Activated T-helper 2 cell treated with anti-CD3 and anti-CD28 coated beads, Interferon-gamma antibody, Interleukin-2, Interleukin-4, amounts not matched to agents 10 μg/mL and 5 μg/mL and 100 μg/mL, durations not matched to agents 14 hours and 24 hours and 36 hours (primary cell): ENCODE measurements around the gene BCL3. TPM values are rescaled to one million over a fixed set of nuclear protein-coding genes. Genes with fewer than 3 reads are reported as not detected.
A peak's percentile ranks its signal among the peaks of the same experiment; 100 is the strongest.
"Not testable (repeated sequence)": the region's sequence is repeated elsewhere in the genome, so short reads cannot be mapped to it uniquely, and the experiment has no call there.

Experiments used
- DNase-seq: peaks from one replicate; pipeline ENCODE4 v3.0.0; 2021; ENCODE audit warnings: low spot score
- H3K27ac Mint-ChIP-seq: one replicate; pipeline ENCODE4 v1.8.0; 2021; ENCODE audit warnings: mixed read lengths
- H3K27me3 Mint-ChIP-seq: one replicate; pipeline ENCODE4 v1.8.0; 2021; ENCODE audit warnings: low read depth, mixed read lengths
- H3K36me3 Mint-ChIP-seq: one replicate; pipeline ENCODE4 v1.8.0; 2021; ENCODE audit warnings: low read depth, mixed read lengths
- H3K4me1 Mint-ChIP-seq: one replicate; pipeline ENCODE4 v1.8.0; 2021; ENCODE audit warnings: low read depth, mixed read lengths
- H3K4me3 Mint-ChIP-seq: one replicate; pipeline ENCODE4 v1.8.0; 2021; ENCODE audit warnings: low read depth, mild to moderate bottlenecking, moderate library complexity, mixed read lengths
- H3K9me3 Mint-ChIP-seq: one replicate; pipeline ENCODE4 v1.8.0; 2021; ENCODE audit warnings: mixed read lengths
- intact Hi-C: fragments of 100-400 bp; cut with micrococcal nuclease; formaldehyde crosslinking; loops from one replicate; pipeline ENCODE4 v1.15.1; 2023
- total RNA-seq: library from RNA; stranded (reverse); gene quantifications from 2 replicates; pipeline ENCODE4 v1.2.3, GENCODE V29; 2022

The BCL3 gene
- total RNA-seq, 1 donor from 2014 or later = 85.2 TPM

DNA sequence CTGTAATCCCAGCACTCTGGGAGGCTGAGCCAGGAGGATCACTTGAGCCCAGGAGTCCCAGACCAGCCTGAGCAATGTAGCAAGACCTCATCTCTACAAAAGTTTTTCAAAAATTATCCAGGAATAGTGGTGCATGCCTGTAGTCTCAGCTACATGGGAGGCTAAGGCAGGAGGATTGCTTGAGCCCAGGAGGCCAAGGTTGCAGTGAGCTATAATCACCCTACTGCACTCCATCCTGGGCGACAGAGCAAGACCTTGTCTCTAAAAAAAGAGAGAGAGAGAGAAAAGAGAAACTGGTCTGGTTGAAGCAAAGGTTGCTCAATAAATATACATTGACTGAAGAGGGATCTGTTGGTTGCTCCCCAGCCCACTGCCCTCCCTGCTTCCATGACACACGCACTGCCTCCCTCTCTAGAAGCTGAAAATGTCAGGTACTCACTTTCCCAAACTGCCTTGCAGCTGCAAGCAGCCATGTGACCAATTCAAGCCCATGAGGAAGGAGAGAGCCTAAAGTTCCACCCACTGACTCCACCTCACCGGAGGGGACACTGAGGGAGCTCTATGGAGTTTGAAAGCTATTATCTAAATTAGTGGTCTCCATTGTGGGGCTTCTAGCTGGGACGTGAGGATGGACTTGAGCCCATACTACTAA is 35.5 kb upstream of the BCL3 start:
- Mint-ChIP-seq H3K36me3 (peaks cover 3% of the 10 kb centered on the region), H3K4me3 (no peak overlapping the region), H3K4me1 (peaks cover 4% of the 10 kb centered on the region), H3K27ac (no peak overlapping the region), H3K9me3 (peaks cover 21% of the 10 kb centered on the region), H3K27me3 (no peaks in the 10 kb centered on the region)
- intact Hi-C loops = no loop called here
- DNase-seq = no peak

DNA sequence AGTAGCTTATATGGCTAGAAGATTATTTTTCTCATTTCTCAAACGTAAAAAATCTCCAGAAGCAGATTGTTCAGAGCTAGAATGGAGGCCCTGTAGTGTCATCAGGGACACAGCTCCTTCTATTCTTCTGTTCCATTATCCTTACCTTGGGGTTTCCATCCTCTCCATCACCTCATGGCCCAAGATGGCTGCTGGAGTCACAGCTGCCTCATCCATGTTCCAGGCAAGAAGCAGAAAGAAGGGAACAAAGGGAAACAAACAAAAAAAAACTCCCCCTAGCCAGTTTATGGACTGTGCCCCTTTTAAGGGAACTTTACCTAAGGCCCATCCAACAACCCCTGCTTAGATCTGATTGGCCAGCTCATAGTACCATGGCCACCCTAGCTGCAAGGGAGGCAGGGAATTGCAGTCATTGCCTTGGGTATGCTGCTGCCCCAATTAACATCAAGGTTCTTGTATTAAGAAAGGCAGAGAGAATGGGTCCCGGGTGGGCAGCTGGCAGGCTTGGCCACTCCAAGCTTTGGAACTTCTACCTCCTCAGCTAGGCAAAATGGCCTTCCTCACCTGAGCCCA is 33.8 kb upstream of the BCL3 start:
- H3K4me3 Mint-ChIP-seq = no peak overlapping the region
- H3K27ac Mint-ChIP-seq = no peak overlapping the region
- H3K9me3 Mint-ChIP-seq = peaks cover 21% of the 10 kb centered on the region
- H3K36me3 Mint-ChIP-seq = peaks cover 3% of the 10 kb centered on the region
- intact Hi-C loops = no loop called here
- H3K27me3 Mint-ChIP-seq = no peaks in the 10 kb centered on the region
- peaks cover 4% of the 10 kb centered on the region for H3K4me1 Mint-ChIP-seq
- DNase-seq = no peak

DNA sequence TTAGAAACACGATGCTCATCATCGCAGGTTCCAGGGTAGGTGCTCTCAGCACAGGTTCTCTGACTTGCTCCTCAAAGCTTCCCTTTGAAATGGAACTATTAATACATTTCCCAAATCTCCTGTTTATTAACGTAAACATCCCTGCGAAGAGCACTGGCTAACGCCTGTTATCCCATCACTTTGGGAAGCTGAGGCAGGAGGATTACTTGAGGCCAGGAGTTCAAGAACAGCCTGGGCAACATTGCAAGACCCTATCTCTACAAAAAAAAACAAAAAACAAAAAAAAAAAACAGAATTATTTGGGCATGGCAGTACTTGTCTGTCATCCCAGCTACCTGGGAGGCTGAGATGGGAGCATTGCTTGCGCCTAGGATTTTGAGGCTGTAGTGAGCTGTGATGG is 30.9 kb upstream of the BCL3 start:
- Mint-ChIP-seq H3K27ac (no peak overlapping the region), H3K9me3 (peaks cover 21% of the 10 kb centered on the region), H3K4me3 (no peak overlapping the region), H3K4me1 (peaks cover 11% of the 10 kb centered on the region), H3K27me3 (no peaks in the 10 kb centered on the region), H3K36me3 (peaks cover 3% of the 10 kb centered on the region)
- intact Hi-C loops = no loop called here
- no peak for DNase-seq

DNA sequence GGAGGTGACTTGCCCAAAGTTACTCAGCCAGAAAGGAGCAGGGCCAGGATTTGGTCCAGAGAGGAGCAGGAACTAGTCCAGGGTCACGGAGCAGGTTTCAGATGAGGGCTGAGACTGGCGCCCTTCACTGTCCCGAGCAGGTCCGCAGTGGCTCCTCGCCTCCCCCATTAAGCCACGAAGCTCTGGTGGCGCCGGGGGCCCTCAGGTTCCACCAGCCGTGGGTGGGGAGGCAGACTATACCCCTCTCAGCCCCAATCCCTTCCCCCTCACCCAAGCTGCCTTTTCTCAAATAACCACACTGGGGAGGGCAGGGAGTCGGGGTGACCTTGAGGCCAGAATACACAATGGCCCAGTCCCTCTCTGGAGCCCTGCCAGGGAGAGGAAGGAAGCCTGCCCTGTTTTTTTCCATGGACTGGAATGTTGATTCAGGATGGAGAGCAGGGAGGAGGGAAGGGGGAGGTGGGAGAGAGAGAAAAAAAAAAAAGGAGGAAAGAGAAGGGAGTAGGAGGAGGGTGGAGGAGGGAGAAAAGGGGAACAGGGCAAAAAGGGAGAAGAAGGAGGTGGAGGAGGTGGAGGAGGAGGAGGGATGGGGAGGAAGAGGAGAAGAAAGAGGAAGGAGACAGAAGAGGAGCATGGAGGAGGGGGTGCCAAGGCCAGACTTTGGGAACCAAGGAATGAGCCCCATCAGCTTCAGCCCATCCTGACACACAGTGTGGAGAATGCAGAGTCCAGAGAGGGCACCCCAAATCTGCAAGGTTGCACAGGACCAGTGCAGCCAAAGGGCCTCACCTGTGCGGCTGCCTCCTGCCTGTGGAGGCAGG is 29.9 kb upstream of the BCL3 start:
- intact Hi-C loops = no loop called here
- H3K4me3 Mint-ChIP-seq = no peak overlapping the region
- H3K36me3 Mint-ChIP-seq = peaks cover 3% of the 10 kb centered on the region
- H3K4me1 Mint-ChIP-seq = peaks cover 19% of the 10 kb centered on the region
- H3K9me3 Mint-ChIP-seq = peaks cover 21% of the 10 kb centered on the region
- H3K27me3 Mint-ChIP-seq = no peaks in the 10 kb centered on the region
- no peak overlapping the region for H3K27ac Mint-ChIP-seq
- no peak for DNase-seq

DNA sequence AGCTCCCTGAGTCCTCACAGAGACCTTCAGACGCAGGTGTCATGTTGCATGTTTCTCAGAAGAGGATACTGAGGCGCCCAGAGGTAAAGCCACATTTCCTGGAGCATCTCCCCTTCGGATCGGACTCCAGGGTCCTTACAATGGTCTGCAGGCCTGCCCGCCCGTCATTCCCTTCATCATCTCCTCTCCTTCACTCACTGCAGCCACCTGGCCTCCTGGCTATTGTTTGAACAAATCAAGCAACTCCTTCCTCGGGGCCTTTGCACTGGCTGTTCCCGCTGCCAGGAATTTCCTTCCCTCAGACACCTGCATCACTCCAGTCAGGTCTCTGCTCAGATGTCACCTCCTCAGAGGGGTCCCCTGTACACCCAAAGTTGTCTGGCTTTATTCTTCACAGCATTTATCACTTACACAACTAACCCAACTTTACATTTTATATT is 29.2 kb upstream of the BCL3 start:
- Mint-ChIP-seq H3K36me3 (peaks cover 3% of the 10 kb centered on the region), H3K4me1 (peaks cover 24% of the 10 kb centered on the region), H3K27ac (no peak overlapping the region), H3K27me3 (no peaks in the 10 kb centered on the region), H3K4me3 (no peak overlapping the region), H3K9me3 (peaks cover 19% of the 10 kb centered on the region)
- DNase-seq = no peak
- intact Hi-C loops = no loop called here

DNA sequence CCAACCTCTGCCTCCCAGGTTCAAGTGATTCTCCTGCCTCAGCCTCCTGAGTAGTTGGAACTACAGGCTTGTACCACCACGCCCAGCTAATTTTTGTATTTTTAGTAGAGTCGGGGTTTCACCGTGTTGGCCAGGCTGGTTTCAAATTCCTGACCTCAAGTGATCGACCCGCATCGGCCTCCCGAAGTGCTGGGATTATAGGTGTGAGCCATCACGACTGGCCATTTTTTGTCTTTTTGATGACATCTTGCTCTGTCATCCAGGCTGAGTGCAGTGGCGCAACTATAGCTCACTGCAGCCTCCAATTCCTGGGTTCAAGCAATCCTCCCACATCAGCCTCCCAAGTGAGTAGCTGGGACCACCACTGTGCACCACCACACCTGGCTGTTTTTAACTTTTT is 28.1 kb upstream of the BCL3 start:
- H3K4me1 Mint-ChIP-seq = peaks cover 30% of the 10 kb centered on the region
- intact Hi-C loops, H3K27me3 Mint-ChIP-seq: not testable (repeated sequence)

DNA sequence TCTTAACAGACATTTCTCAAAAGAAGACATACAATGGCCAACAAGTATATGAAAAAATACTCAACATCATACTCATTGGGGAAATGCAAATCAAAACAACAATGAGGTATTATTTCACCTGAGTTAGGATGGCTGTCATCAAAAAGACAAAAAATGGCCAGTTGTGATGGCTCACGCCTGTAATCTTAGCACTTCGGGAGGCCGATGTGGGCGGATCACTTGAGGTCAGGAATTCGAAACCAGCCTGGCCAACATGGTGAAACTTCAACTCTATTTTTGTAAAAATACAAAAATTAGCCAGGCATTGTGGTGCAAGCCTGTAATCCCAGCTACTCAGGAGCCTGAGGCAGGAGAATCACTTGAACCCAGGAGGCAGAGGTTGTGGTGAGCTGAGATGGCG is 27.6 kb upstream of the BCL3 start:
- H3K4me1 Mint-ChIP-seq = peaks cover 30% of the 10 kb centered on the region
- intact Hi-C loops = no loop called here
- no peak overlapping the region for H3K27ac Mint-ChIP-seq
- H3K4me3 Mint-ChIP-seq = no peak overlapping the region
- H3K9me3 Mint-ChIP-seq = peaks cover 2% of the 10 kb centered on the region
- no peaks in the 10 kb centered on the region for H3K27me3 Mint-ChIP-seq
- DNase-seq = no peak
- no peaks in the 10 kb centered on the region for H3K36me3 Mint-ChIP-seq

More for the DNA sequence above, 28.1 kb upstream of the BCL3 start:
- H3K27ac Mint-ChIP-seq, H3K36me3 Mint-ChIP-seq, H3K9me3 Mint-ChIP-seq, DNase-seq, H3K4me3 Mint-ChIP-seq: not testable (repeated sequence)

DNA sequence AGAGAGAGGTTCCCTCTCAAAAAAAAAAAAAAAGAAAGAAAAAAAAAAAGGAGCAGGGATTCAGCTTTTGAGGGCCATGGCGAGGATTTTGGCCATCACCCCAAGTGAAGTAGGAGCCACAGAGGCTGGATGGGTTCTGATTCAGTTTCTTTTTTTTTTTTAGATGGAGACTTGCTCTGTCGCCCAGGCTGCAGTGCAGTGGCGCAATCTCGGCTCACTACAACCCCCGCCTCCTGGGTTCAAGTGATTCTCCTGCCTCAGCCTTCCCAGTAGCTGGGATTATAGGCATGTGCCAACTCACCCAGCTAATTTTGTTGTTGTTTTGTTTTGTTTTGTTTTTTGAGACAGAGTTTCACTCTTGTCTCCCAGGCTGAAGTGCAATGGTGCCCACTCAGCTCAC is 27.1 kb upstream of the BCL3 start:
- H3K27ac Mint-ChIP-seq, H3K9me3 Mint-ChIP-seq, DNase-seq, H3K27me3 Mint-ChIP-seq, H3K4me3 Mint-ChIP-seq, H3K36me3 Mint-ChIP-seq, intact Hi-C loops: not testable (repeated sequence)
- H3K4me1 Mint-ChIP-seq = peaks cover 30% of the 10 kb centered on the region

DNA sequence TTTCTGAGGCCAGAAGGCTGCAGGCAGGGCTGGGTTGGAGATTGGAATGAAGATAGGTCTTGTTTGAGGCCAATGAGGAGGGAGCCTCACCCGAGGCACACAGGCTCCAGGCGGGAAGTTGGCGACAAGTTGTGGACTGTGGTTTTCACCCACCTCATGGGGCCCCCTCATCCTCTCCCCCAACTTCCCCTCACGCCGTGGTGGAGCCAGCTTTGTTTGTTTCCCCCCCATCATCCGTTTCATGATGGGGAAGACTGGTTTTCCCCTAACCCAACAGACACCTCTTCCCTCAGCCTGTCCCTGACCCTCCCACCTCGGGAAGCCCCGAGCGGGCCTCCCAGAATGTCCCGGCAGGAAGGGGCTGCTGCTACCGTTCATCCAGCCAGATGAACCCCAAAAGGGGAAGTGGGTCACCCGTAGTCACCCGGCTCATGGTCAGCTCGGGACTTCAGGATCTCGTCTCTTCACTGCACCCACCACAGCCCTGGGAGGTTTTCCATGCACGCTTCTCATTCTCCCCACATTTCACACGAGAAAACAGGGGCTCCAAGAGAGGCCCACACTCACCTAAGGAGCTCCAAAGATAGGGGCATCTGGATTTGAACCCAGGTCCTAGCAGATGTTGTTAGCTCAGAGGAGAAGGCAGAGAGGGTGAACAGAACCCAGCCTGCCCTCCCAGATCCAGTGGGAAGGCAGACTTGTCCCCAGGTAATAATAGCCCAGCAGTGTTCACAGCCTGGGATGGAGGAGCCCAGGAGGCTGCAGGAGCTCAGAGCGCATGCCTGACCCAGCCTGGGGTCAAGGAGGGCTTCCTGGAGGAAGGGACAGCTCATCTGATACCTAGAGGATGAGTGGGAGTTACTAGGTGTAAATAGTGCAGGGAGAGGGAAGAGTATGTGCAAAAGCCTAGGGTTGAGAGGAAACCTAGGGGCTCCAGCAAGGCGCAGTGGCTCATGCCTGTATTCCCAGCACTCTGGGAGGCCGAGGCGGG is 26.1 kb upstream of the BCL3 start:
- H3K27me3 Mint-ChIP-seq = no peaks in the 10 kb centered on the region
- no peaks in the 10 kb centered on the region for H3K36me3 Mint-ChIP-seq
- peaks cover 30% of the 10 kb centered on the region for H3K4me1 Mint-ChIP-seq
- no peak for DNase-seq
- H3K9me3 Mint-ChIP-seq = no peaks in the 10 kb centered on the region
- no peak overlapping the region for H3K27ac Mint-ChIP-seq
- no peak overlapping the region for H3K4me3 Mint-ChIP-seq
- intact Hi-C loops = loop anchor here (1.0 to 2.0 kb wide), 2 partner anchors 34 to 123 kb away; no protein-coding TSS in a partner anchor

DNA sequence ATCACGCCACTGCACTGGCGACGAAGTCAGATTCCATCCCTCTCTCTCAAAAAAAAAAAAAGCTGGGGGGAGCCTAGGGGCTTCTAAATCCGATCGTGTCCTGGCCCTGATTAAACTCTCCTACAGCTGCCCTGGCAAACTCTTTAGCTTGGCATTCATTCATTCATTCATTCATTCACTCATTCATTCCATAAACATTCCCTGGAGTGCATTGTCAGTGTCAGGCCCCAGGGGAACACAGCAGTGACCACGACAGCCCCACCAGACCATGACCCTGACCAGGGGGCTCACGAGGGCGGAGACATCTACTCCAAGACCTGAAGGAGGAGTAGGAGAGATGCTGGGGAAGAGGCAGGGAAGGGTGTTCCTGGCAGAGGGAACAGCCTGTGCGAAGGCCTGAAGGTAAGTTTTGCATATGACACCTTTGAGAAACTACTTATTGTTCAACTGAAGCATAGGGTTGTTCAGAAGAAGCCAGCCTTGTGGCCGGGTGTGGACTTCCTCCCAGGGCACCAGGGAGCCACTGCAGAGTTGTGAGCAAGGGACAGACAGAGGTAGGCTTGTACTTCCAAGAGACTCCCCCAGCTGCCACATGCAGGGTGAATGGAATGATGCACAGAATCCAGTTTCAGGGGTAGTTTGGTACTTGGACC is 25.1 kb upstream of the BCL3 start:
- no peaks in the 10 kb centered on the region for H3K36me3 Mint-ChIP-seq
- no peak overlapping the region for H3K4me3 Mint-ChIP-seq
- H3K27me3 Mint-ChIP-seq = no peaks in the 10 kb centered on the region
- no peaks in the 10 kb centered on the region for H3K9me3 Mint-ChIP-seq
- H3K4me1 Mint-ChIP-seq = peaks cover 35% of the 10 kb centered on the region
- DNase-seq = no peak
- intact Hi-C loops = loop anchor here (1.0 to 2.0 kb wide), 2 partner anchors 35 to 122 kb away; no protein-coding TSS in a partner anchor
- H3K27ac Mint-ChIP-seq = no peak overlapping the region

DNA sequence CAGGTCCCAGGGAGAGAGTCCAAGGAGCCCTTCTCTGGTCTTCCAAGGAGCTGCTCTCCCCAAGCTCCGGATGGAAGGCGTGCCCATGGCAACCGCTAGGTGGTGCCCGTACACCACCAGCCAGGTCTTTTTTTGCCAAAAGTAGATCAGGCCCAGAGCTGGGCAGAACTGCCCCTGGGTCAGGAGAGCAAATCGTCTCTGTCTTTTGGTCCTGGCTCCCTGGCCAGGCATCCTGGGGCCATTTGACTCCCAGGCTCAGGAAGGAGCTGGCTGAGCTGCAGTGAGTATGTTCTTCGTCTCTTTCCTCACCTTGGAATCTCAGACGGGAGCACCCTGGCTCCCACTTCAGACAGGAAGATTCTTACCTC is 24.6 kb upstream of the BCL3 start:
- intact Hi-C loops = loop anchor here (1.0 to 2.0 kb wide), 4 partner anchors 23 to 121 kb away; no protein-coding TSS in a partner anchor
- Mint-ChIP-seq H3K9me3 (no peaks in the 10 kb centered on the region), H3K4me1 (peaks cover 35% of the 10 kb centered on the region), H3K27ac (no peak overlapping the region), H3K4me3 (no peak overlapping the region), H3K36me3 (no peaks in the 10 kb centered on the region), H3K27me3 (no peaks in the 10 kb centered on the region)
- DNase-seq = peak; percentile 72

DNA sequence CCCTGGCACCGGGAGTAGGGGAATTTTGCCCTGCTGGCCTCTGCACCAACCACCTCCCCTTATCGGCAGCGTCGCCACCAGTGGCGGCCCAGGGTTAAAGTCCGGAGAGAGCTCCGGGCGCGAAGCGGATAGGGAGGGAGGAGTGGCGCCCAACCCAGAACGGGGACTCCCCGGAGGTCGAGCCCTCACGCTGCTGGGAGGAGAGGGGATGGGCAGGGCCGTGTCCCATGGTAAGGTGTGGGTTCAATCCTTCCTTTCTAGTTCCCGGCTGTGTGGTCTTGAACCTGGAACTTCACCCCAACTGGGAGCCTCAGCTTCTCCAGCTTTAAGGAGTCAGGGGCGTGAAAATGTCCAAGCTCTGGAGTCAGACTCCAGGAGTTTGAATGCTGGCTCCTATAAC is 23.3 kb upstream of the BCL3 start:
- intact Hi-C loops = no loop called here
- peaks cover 35% of the 10 kb centered on the region for H3K4me1 Mint-ChIP-seq

More for the DNA sequence above, 23.3 kb upstream of the BCL3 start:
- no peaks in the 10 kb centered on the region for H3K9me3 Mint-ChIP-seq
- no peak overlapping the region for H3K4me3 Mint-ChIP-seq
- H3K27ac Mint-ChIP-seq = no peak overlapping the region
- no peaks in the 10 kb centered on the region for H3K27me3 Mint-ChIP-seq
- H3K36me3 Mint-ChIP-seq = no peaks in the 10 kb centered on the region
- DNase-seq = no peak
